HG03432 (cell line): ENCODE results near the gene ARMH3.

Experiments used
- ATAC-seq: cut with Tn5 transposase; IDR thresholded peaks from one replicate; pipeline ENCODE4 v1.9.1; 2021; ENCODE audit warnings: mild to moderate bottlenecking, moderate library complexity; ENCODE audit not compliant: unreplicated experiment

Gene ARMH3

DNA sequence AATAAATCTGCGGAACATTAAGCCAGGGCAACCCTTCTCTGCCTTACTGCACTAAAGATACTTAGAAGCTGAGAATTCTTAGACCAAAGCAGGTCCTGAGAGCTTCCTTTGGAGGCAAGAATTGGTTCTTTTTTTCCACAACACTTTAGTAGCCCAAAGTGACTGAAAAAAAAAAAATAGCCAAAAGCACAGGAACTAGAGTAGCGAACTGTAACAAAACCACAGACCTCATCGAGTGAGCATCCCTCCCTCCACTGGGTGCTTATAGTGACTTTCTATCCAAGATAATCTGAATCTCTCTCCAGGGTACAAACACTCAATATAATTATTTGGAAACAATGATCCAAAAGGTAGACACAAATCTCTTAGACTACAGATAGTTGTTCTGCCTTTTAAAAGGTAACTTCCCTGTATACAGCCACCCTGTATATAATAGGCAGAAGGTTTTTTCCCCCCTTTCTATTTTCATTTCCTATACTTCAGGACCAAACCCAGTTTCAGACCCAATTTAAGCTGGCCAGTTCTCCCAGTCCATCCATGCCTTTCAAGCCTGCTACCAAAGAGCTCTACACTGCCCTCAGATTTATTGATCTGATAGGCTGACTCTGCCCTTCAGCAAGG, 180.8 kb downstream of the ARMH3 start:
- ATAC-seq = no peak

DNA sequence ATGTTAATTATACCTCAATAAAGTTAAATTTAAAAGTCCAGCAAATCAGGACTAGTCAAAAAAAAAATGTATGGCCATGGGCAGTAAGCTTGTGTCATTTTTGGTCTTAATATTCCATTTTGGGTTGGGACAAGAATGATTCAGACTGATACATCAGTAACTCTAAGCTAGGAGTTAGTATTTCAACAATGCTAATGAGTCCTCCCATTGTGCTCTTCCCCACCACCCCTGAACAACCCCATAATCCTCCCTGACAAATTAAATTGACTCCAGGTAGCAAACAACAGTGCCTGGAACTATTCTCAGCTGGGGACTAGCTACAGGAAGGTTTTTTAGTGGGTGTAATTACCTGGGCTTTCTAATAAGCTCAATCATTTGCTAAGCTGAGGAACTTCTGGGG, 181.7 kb downstream of the ARMH3 start:
- ATAC-seq = no peak

DNA sequence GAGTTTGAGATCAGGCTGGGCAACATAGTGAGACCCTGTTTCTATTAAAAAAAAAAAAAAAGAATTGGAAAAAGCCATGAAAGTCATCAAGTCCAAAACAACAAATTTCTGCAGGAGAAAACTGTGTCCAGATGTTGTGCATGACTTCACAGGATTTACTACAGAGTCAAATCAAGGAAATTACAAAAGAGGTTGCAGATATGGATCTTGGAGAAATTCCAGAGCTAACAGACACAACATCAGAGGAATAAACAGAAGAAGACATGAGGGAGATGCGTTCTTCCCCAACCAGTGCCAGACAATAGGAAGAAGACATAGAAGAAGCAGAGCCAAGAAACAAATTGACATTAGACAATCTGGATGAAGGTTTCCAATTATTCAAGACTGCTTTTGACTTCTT, 188.0 kb downstream of the ARMH3 start:
- ATAC-seq = no peak

DNA sequence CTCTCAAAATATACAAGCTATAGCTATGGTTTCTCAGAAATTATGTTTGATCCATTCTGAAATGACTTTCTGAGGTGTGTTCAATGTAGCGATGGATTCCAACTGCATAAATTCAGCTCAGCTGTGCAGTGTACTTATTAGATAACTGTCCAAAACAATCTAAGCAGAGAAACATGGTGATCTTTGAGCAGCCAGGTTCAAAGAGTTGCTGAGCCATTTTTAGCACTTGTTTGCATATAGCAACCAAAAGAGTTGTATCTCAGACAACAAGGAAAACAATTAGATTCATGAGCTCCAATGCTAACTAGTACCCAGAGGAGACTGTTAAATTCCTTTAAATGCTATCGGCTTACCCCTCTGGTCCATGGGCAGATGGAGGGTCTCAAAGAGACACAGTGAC, 196.4 kb downstream of the ARMH3 start:
- ATAC-seq = no peak

- ATAC-seq = peak; percentile 76
These were observed 197.1 kb downstream of the ARMH3 start for GRCh38 chr10:101858723-101859500.

DNA sequence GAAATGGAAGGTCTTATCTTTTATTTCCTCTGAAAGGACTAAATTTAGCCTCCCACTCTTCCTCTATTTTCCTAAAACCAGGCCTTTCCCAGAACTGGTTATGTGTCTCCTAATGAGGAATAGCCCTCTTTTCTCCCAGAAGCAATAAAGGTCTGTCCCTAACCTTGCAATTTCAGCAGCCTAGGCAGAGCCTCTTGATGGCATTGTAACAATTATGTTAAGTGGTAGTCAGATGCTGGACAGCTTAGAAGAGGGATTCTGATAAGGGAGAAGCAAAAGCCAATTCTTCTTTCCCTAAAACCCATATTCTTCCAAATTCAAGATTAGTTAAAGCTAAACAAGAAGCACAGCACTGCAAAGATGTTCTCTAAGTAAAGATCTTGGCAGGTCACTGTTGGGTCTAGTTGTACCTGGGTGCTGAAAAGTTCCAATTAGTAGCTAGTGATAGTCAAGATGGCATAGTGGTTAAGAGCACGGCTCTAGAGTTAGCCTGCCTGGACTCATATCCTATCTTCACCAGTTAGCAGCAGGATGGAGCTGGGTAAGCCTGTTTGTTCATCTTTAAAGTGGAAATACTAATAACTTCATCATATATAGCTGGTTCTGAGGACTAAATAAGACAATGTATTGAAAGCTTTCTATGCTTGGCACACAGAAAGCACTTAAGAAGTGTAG, 198.0 kb downstream of the ARMH3 start:
- no peak for ATAC-seq

- no peak for ATAC-seq
These were observed 199.3 kb downstream of the ARMH3 start for GRCh38 chr10:101856626-101857025.

DNA sequence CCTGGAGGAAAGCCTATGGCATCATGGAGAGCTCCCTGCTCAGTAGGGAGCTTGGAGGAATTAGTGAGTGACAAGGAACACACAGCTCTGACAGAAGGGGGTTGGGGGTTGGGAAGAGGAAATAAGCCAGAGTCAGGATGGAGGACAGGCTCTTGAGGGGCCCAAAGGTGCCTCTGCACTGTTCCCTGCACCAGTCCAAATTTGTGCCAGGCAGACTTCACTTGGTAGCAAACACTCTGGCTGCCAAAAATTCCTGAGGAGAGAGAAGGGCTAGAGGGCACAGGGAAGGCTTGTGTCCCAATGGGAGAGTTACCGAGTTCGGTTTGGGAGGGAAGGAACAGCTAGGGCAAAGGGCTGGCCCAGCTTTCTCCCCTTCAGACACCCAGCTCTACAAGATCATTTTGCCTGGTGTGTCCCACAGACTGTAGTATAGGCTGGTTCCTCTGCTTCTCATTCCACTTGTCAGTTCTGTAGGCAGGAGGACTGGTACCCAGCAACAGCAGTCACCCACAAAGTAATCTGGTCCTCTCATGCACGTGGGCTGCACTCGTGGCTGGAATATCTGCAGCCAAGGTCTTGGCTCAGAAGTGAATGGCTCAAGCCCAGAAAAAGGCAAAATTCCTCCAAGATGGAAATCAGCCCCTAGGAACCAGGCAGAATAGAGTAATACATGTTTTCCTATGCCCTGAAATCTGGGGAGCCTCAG, 204.4 kb downstream of the ARMH3 start:
- ATAC-seq = no peak

DNA sequence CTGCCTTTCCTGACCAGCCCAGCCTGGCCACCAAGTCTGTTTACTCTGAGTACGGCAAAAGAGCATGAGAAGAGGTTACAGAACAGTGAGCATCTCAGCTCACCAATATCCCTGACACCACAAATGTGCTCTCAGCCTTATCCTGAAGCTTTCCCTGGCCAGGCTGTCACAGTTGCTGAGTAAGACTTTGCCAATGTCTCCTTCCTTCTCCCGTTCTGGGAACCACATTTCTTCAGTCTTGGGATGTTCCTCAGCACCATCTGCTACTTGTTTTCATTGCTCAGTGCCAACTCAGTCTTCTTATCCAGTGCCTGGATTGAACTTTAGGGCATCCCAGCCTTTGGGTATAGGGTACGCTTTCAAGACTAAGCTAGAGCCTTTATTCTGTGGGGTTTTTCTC, 205.2 kb downstream of the ARMH3 start:
- ATAC-seq = no peak

DNA sequence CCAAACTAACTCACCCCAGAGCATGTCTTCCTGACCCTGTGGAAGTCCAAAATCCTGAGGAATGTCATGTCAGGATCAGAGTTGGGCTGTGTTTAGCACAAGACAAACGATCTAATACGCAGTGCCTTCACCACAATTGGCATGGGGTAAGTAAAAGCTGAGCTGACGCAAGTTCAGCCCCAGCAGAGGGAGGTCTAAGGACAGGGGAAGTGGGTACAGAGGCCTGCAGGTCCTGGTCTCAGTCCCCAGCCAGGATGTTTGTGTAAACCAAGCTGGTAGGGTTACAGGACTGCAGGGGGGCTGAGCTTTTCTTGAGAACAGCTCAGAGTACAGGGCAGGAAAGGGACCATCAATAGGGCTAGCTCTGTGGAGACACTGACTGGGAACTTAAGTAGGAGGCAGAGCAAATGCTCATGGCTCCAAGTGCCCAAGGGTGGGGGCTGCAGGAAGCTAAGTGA, 207.1 kb downstream of the ARMH3 start:
- no peak for ATAC-seq

DNA sequence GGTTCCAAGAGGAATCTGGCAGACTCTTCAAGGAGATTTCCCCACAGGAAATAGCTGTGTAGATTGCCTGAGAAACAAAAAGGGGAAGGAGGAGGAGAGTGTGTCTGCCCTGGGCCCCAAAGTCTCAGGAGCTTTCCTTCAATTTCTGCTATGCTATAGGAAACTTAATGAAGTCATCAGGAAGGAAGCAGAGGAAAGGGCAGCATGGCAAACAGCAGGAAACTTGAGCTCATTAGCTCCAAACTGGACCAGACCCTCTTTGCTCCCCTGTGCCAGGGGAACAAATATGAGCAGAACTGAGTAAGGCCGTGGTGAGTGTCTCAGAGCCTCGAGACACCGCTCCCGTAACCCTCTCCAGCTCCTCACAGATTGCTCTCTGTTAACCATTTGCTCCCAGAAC, 207.6 kb downstream of the ARMH3 start:
- ATAC-seq = no peak

DNA sequence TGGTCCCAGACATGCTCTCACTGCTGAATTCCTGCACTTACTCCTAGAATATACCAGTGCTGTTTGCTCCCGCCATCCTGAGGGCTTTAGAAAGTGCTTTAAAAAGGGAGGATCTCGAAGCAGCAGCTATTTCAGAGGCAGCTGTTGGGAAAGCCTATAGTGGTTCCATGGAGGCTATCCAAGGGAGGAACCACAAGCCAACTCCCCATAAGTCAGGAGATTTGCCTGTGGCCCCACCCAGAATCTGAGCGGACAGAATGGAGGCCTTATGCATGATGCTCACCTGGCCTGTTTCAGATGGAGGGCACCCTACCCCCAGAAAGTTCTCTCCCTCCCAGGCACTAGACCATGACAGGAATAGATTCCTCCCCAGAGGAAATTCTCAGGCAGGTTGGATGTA, 210.1 kb downstream of the ARMH3 start:
- ATAC-seq = no peak

DNA sequence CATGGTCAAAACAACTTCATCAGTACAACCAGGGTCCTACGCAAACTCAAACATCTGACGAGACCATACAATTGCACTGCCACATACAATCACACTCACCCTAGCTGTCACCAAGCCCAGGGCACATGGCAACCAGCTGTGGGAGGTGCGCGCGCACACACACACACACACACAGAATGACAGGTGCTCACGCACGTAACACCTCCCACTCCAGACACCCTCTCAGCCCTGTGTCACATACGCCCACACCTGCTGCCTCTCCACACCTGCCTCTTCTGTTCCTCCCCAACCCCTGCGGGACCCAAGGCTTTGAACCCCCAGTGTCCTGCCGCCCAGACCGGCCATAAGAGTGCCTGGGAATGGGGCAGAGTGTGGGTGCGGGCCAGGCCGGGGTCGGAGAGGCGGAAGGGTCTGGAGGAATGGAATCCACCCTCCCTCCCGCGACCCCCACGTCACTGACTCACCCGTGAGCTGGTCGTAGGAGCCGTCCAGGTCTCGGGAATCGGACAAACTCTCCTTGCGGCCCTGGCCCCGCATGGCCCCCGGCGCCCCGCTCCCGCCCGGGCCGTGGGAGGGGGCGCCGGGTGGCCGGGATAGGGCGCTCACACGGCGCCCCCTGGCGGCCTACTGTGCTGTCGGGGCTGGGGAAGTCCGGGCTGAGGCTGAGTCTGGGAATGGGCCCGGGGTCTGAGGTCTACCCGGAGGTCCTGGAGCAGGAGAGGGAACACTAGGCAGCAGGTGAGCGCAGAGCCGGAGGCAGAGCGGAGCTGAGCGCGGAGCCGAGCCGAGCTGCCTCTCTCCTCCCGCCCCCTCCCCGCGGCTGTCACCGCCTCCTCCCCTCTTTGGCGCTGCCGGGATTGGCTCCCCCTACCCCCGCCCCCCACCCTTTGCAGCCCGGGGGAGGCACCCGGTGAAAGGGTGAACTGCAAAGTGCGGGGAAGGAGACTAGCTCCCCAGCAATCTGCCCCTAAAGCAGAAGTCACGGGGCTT, 212.6 kb downstream of the ARMH3 start, which contains the start of gene KCNIP2:
Gene KCNIP2, minus strand, starts transcription at position 769 of the 990 bp plus-strand sequence. Its CDS starts 232 bp downstream, at position 537.
- no peak for ATAC-seq

DNA sequence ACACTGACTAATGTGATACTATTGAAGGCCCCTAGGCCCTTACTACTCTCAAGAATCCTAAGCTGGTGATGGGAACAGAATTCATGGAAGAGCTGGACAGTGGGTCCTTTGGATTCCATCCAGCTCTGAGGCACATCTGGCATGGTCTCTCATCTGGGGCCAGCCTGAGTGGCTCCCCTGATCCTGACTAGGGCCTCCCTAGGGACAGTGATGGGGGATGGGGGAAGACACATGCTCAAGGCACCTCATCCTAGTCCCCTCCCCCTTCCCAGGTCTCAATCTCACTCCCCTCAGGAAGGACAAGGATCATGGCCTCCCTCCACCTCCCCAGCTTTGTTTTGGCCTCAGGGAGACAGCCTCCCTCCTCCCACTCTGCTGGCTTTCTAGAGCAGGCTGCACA, 214.1 kb downstream of the ARMH3 start:
- no peak for ATAC-seq

- ATAC-seq = peak; percentile 73
These were observed 215.1 kb downstream of the ARMH3 start for GRCh38 chr10:101840741-101841453.

- ATAC-seq = no peak
These were observed 215.8 kb downstream of the ARMH3 start for GRCh38 chr10:101840102-101840684.

DNA sequence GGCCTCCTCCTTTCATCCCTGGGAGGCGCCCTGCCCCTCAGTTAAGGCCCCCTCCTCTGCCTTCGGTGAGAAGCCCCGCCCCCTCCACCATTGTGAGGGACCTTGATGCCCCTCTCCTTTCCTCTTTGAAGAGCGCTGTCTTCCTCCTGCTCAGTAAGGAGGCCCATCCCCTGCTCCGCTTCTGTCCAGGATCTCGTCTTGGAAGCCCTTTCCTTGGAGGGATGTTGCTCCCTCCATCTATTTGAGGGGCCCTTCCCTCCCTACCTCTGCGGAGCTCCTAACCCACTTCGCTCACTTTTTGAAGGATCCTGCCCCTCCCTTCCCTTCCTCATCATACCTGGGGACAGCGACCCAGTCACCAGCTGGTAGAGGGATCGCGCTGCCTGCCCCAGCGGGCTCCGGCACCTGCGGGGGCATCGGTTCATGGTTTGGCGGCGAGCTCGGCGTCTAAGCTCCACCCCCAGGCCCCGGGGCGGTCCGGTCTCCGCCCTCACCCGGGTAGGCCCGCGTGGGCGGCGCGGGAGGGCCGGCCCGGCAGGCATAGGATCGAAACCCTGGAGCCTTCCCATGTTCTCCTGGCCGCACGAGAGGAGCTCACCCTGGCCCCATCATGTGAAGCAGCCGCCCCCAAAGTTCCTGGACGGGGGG, 216.4 kb downstream of the ARMH3 start:
- no peak for ATAC-seq

DNA sequence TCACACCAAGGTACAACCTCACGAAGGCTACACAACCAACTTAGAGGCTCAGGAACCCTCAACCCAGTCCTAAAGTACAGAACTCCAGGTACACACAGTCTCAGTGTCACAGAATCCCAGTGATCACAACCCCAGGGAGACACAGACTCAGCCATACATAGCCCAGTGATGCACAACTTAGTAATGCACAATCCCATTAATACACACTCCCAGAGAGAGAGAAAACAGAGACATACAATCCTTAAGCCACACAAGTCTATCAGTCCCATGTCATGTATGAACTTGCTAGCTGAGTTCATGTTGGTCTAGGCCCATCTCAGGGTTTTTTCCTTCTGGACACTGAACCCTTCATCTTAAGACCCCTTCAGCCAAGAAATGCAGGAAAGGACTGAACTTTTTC, 217.0 kb downstream of the ARMH3 start:
- no peak for ATAC-seq
